SK-N-SH (cell line): ENCODE measurements around the gene PEX7.

ENCODE experiments used
- EP300 ChIP-seq, 2 experiments: IDR thresholded peaks; 2 replicates each; pipeline versions ENCODE4 v1.4.0 to v1.6.1; 2012; ENCODE audit warnings: borderline replicate concordance in 1 of 2, low read depth in 1 of 2, low read length in 1 of 2
- JUND ChIP-seq: IDR thresholded peaks from 2 replicates; pipeline ENCODE4 v1.4.0; 2012
- TF ChIP-seq, protein P1 (sequence below): fragments of 200-600 bp; sonication (generic); IDR thresholded peaks from 2 replicates; pipeline ENCODE4 v1.6.1; 2017; ENCODE audit warnings: antibody characterized with exemption, mild to moderate bottlenecking, moderate library complexity
- TF ChIP-seq, protein P2 (sequence below): IDR thresholded peaks from 2 replicates; pipeline ENCODE4 v1.4.0; 2012; ENCODE audit warnings: low read depth

DNA sequence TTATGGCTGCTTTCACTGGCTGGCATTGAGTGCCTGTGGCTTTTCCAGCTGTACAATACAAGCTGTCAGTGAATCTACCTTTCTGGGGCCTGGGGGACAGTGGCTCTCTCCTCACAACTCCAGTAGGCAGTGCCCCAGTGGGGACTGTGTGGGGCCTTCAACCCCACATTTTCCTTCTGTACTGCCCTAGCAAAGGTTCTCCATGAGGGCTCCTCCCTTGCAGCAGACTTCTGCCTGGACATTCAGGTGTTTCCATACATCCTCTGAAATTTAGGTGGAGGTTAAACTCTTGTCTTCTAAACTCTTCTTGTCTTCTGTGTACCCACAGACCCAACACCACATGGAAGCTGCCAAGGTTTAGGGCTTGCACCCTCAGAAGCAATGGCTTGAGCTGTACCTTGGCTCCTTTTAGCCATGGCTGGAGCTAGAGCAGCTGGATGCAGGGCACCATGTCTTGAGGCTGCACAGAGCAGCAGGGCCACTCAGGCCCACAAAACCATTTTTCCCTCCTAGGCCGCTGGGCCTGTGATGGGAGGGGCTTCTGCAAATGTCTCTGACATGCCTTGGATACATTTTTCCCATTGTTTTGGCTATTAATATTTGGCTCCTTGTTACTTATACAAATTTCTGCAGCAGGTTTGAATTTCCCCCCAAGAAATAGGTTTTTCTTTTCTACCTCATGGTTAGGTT, 9.6 kb downstream of the PEX7 start:
- TF ChIP-seq, protein P1, sequence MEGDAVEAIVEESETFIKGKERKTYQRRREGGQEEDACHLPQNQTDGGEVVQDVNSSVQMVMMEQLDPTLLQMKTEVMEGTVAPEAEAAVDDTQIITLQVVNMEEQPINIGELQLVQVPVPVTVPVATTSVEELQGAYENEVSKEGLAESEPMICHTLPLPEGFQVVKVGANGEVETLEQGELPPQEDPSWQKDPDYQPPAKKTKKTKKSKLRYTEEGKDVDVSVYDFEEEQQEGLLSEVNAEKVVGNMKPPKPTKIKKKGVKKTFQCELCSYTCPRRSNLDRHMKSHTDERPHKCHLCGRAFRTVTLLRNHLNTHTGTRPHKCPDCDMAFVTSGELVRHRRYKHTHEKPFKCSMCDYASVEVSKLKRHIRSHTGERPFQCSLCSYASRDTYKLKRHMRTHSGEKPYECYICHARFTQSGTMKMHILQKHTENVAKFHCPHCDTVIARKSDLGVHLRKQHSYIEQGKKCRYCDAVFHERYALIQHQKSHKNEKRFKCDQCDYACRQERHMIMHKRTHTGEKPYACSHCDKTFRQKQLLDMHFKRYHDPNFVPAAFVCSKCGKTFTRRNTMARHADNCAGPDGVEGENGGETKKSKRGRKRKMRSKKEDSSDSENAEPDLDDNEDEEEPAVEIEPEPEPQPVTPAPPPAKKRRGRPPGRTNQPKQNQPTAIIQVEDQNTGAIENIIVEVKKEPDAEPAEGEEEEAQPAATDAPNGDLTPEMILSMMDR = no peak
- TF ChIP-seq JUND (no peak), EP300 (IDR thresholded peaks at IDR 0.05; ENCODE audit: borderline replicate concordance in 1 of 2, low read depth in 1 of 2, low read length in 1 of 2) (no peak)
- TF ChIP-seq, protein P2, sequence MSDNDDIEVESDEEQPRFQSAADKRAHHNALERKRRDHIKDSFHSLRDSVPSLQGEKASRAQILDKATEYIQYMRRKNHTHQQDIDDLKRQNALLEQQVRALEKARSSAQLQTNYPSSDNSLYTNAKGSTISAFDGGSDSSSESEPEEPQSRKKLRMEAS = no peak
